Motor neuron (in vitro differentiated cells): Measurements from ENCODE around the gene LAMA2. TPM values are rescaled to one million over a fixed set of nuclear protein-coding genes. Genes with fewer than 3 reads are reported as not detected.
A peak's percentile ranks its signal among the peaks of the same experiment; 100 is the strongest.

Experiments used
- ATAC-seq, 8 experiments: fragments of 200-7000 bp; cut with Tn5 transposase; replicated peaks in 6 of 8; 2 replicates each; pipeline ENCODE4 v1.8.0; 2021; ENCODE audit warnings: mild to moderate bottlenecking in 8 of 8, moderate library complexity in 8 of 8
- H3K27ac ChIP-seq, 2 donors: fragments of 250-450 bp; sonication (Bioruptor Pico); 2 replicates each; pipeline ENCODE4 v1.9.0; 2021; ENCODE audit warnings: antibody characterized with exemption in 2 of 2, mild to moderate bottlenecking in 2 of 2, moderate library complexity in 1 of 2
- H3K4me1 ChIP-seq, 2 donors: fragments of 250-450 bp; sonication (Bioruptor Pico); replicated peaks in 1 of 2; 2 replicates each; pipeline ENCODE4 v1.6.1; 2021; ENCODE audit warnings: antibody characterized with exemption in 2 of 2, mild to moderate bottlenecking in 2 of 2, moderate library complexity in 1 of 2
- H3K4me3 ChIP-seq, 5 donors: fragments of 250-450 bp; sonication (Bioruptor Pico); 2 replicates each; pipeline ENCODE4 v1.9.0; 2021; ENCODE audit warnings: antibody characterized with exemption in 5 of 5, mild to moderate bottlenecking in 5 of 5, moderate library complexity in 4 of 5
- WGBS, 10 experiments: fragments of 450-650 bp; shearing (Covaris generic); methylation state at CpG; one replicate each; pipeline ENCODE4 v1.0.0; 2022; 5-methylcytosine and 5-hydroxymethylcytosine counted together
- in situ Hi-C, 9 experiments: fragments of 400-800 bp; cut with MboI; loops; one replicate each; pipeline ENCODE4 v1.15.0; 2021; ENCODE audit warnings: low sequenced_read_pairs in 9 of 9, low pct_unique_long_range_greater_than_20kb in 2 of 9; ENCODE audit not compliant: unreplicated experiment in 9 of 9
- total RNA-seq, 8 experiments: library from RNA; unstranded; fragments of 300-600 nt; gene quantifications; 2 replicates each; pipeline versions ENCODE4 v1.2.3 to v1.2.4, GENCODE V29; 2022

Gene LAMA2
- total RNA-seq, 8 experiments from 2014 or later = 0.52 to 232 (median 5.1) TPM

DNA sequence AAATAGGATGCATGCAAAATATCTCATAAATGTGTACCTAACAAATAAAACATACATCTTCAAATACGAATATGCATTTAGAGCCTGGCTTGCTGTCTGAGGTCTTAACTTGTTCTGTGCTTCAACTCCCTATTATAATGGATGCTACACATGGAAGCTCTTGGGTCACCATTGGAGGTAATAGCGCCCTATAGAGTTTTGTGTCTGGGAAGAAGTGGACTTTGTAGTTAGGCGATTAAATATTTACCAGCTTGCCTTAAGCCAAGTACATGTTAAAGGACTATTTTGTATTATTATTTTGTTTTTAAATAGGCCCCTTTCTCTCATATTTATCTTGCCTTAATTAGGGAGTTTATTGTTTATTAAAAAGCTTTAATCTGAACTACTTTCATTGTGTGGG, 107.4 kb downstream of the LAMA2 start:
- Histone ChIP-seq H3K4me3 (no peak overlapping the region), H3K4me1 (peaks cover 0 to 14% of the 10 kb centered on the region in 2 donors), H3K27ac (no peak overlapping the region)
- in situ Hi-C loops = no loop called here
- ATAC-seq = no peak
- WGBS, 10 experiments = 58 to 100% (median 90%) methylated on average over 1 to 3 of the region's 3 CpGs; no CpG with 5 or more reads in 3 of the 10 experiments

DNA sequence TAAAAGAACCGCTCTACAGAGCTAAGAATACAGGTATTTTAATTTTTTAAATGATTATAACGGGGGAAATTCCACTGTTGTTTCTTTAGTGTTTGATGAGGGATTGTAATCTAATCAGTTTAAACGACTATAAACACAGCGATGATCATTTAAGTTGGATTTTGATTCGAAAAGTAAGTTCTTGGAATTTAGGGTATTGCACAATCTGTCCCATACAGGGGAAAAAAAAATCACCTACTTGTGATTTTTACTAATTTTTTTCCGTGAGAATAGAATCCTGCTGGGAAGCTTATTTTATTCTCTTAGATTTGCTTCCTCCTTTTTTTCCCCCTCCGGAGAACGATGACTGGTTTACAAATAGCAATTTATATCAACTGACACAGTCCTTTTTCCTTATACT, 108.0 kb downstream of the LAMA2 start:
- 80 to 100% (median 92%) methylated on average over 2 to 8 of the region's 8 CpGs for WGBS, 10 experiments
- no peak for ATAC-seq
- Histone ChIP-seq H3K4me3 (no peak overlapping the region), H3K27ac (no peak overlapping the region), H3K4me1 (peaks cover 0 to 14% of the 10 kb centered on the region in 2 donors)
- in situ Hi-C loops = no loop called here

DNA sequence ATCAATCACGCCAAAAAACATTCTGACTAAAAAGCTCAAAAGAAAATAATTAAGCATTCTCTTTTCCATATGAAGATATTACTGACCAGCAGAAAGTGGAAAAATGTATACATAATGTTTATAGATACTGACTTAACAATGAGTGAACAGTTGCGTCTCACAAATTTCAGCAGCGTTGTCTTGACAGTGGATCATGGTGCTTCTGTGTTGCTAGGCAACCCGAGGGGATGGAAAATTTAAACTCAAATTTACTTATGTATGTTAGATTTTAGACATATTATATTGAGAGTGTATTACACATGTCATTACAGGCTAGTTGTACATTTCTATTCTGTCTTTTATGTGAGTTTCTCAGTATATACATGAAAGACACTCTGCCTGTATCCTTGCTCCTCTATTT, 110.2 kb downstream of the LAMA2 start:
- Histone ChIP-seq H3K4me3 (no peak overlapping the region), H3K4me1 (peaks cover 0 to 14% of the 10 kb centered on the region in 2 donors), H3K27ac (no peak overlapping the region)
- no peak for ATAC-seq
- in situ Hi-C loops = no loop called here
- 0 to 100% (median 85%) methylated on average over 1 to 4 of the region's 4 CpGs; no CpG with 5 or more reads in 2 of the 10 experiments for WGBS, 10 experiments

DNA sequence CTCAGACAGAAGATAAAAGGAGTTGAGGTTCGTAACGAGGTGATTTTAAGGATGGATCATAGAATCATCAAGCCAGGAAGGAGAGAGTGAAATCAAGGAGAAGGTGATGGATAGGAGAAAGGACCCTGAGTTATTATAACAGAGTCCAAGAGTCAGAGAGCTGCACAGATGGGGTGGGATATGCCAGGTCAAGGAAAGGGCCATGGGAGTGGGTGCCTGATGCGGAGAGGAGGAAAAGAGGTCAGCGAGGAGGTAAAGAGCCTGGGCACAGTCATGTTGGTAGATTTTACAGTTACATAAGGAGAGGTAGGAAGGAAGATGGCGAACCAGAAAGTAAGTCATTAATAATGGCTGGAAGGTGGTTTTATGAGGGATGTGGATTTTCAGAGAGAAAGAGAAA, 114.9 kb downstream of the LAMA2 start:
- in situ Hi-C loops = no loop called here
- Histone ChIP-seq H3K4me3 (no peak overlapping the region), H3K27ac (no peak overlapping the region), H3K4me1 (peaks cover 0 to 10% of the 10 kb centered on the region in 2 donors)
- no peak for ATAC-seq
- 80 to 100% (median 95%) methylated on average over 1 to 5 of the region's 5 CpGs; no CpG with 5 or more reads in 1 of the 10 experiments for whole genome bisulfite sequencing, 10 experiments

DNA sequence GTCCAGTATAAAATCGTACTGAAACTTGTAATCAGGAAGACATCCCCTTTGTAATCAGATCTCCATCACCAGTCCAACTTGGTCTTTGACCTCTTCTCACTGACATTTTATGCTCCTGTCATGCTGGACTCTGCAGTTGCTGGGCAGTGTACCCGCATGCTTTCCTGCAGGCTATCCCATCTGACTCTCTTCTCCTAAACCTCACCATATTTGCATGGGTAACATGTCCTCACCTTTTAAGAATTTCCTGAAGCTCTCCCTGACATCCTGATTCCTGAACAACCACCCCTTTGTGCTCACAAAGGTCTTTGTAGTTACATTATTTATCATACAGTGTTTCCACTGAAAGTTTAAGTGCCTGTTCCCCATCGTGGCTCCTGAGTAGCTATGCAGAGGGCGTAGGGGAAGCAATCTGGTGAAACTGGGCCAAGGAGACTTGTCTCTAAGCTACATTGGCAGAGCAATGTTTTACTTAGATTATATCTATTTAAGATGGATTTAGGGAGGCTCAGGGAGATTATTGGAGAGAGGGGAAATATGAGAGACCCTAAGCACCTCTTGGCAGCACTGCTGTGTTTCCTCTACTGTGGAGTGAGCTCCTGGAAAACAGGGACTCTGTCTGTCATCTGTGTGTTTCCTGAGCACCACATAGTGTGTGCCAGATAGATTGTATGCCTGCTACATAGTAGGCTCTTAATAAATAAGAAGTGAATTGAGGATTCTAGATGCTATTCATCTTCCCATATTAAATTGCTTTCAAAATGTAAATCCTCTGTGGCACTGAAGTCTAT, 124.0 kb downstream of the LAMA2 start:
- WGBS, 10 experiments = 57 to 90% (median 73%) methylated on average over 2 to 4 of the region's 4 CpGs
- H3K27ac ChIP-seq = peak overlapping the region in 1 of 2 donors; percentile 34
- peak in 1 of 8 experiments; percentile 73 for ATAC-seq
- in situ Hi-C loops = no loop called here
- H3K4me1 ChIP-seq = peaks cover 7 to 53% of the 10 kb centered on the region in 2 donors
- no peak overlapping the region for H3K4me3 ChIP-seq

DNA sequence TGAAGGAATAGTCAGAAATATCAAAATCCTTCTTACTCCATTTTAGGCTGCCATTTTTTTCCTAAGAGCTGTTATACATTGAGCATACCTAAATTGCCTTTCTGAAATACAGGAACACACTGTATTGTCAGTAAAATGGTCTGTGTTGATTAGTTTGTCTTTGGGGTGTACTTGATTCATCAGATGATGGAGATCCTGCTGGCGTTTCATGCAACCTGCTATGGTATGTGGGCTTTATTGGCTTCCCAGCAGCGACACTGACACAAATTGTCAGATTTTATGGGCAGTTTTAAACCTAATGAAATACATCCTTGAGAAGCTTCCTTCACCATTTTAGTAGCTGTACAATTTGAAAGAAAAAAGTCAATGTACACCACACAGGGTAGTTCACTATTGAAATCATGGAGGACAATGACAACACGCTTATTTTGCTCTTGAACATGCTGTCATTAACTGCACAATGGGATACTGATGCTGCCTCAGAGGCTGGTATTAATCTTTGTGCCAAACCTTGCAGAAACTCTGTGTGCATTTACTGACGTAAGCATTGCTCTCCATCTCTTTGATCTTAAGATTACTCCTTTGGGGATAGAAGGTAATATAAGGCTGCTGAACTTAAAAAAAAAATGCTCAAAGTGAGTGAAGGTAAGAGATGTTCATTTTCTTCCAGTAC, 124.9 kb downstream of the LAMA2 start:
- WGBS, 10 experiments = 58 to 100% (median 65%) methylated on average over 1 to 4 of the region's 4 CpGs
- Histone ChIP-seq H3K4me1 (peaks cover 7 to 53% of the 10 kb centered on the region in 2 donors), H3K4me3 (no peak overlapping the region), H3K27ac (peak overlapping the region in 1 of 2 donors; percentile 34)
- in situ Hi-C loops = no loop called here
- peak in 5 of 8 experiments; percentile 68 to 88 (median 74) for ATAC-seq

DNA sequence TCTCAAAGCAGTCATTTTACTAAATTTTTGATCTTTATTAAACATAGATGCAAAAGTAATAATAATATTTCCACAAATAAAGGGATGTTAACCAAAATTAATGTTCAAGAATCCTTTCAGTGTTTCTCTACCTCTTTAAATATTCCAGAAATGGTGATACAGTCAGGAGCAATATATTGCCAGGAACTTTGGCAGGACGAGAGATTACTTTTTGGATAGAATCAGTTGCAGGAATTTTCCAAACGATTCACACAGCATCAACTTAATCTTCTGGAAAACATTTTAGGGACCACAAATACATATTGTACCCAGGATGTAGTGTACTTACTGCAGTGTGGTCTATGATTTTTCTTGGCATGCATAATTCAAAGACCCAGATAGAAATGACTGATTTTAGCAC, 125.7 kb downstream of the LAMA2 start:
- Histone ChIP-seq H3K4me1 (peaks cover 7 to 53% of the 10 kb centered on the region in 2 donors), H3K27ac (no peak overlapping the region), H3K4me3 (no peak overlapping the region)
- in situ Hi-C loops = no loop called here
- WGBS, 10 experiments = 20 to 92% (median 80%) methylated on average over 1 to 2 of the region's 2 CpGs; no CpG with 5 or more reads in 1 of the 10 experiments
- no peak for ATAC-seq

DNA sequence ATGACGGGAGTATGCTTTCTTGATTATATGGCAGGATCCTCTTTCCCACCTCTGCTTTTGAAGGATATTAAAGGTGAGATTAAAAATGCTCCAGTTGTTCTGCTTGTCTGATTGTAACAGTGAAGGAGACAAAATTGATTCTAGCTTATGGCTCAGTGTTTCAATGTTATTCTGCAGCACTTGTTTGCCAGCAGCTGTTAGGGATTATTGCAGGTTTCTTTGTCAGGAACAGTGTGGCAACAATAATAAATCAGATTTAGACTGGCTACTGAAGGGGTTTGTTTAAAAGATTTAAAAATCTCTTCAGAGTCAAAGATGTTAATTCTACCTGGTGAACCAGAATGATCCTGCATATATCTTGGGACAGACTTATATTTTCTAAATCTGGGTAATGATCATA, 126.9 kb downstream of the LAMA2 start:
- Histone ChIP-seq H3K4me1 (peaks cover 7 to 53% of the 10 kb centered on the region in 2 donors), H3K4me3 (no peak overlapping the region), H3K27ac (peak overlapping the region in 1 of 2 donors; percentile 23)
- 27 to 100% (median 45%) methylated on average over 1 of the region's 1 CpG; no CpG with 5 or more reads in 5 of the 10 experiments for WGBS, 10 experiments
- in situ Hi-C loops = no loop called here
- ATAC-seq = peak in 3 of 8 experiments; percentile 48 to 62 (median 49)

DNA sequence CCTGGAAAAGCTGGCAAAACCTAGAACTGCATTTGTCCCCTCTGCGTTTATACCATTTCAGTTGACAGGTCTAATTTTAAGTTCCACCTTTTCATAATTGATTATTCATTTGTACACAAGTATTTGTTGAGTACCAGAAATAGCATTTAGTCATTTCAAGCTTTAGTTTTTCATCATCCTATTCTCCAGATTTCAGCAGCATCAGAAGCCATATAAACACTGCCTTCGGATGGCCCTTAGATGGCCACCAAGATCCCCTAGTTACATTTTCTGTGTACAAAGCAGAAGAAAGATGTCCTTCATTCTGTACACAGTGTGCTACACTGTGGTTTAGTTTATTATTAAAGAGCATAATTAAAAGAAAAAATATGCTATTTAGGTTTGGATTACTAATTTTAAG, 131.4 kb downstream of the LAMA2 start:
- 62 to 100% (median 90%) methylated on average over 1 to 2 of the region's 2 CpGs for WGBS, 10 experiments
- Histone ChIP-seq H3K4me1 (peaks cover 2 to 20% of the 10 kb centered on the region in 2 donors), H3K27ac (no peak overlapping the region), H3K4me3 (no peak overlapping the region)
- in situ Hi-C loops = no loop called here
- ATAC-seq = no peak

DNA sequence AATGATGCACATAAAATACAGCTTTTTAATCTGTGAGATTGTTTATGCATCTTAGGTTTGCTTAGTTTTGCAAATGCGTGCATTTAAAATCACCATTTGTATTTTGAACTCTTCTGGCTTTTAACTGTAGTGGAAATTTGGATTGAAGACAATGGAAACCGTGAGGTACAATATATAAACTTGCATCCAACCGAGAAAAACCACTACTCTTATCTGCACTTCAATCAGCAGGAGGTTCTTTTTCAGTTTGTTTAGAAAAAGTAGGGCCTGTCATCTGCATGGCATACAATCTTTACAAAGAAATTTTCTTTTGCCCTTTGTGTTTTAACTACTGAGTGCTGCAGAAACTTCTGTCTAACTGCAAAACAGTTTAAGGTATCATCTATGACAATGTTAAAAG, 132.8 kb downstream of the LAMA2 start:
- in situ Hi-C loops = no loop called here
- 27 to 86% (median 43%) methylated on average over 1 to 3 of the region's 3 CpGs for WGBS, 10 experiments

DNA sequence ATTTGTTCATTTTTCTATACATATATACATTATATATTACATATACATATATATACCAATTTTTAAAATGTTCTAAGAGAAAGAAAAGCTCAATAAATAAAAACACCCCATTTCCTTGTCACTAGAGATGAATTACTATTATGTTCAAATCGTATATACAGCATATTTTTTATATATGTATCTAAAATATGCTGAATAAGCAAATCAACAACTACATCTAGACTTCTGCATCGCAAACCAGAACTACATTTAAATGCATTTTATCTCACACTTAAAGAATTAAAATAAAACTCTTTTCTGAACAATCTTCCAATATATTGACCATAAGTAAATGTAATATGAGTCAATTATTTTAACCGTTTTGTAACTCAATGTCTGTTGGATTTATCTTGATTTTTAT, 133.9 kb downstream of the LAMA2 start:
- no peak overlapping the region for H3K4me3 ChIP-seq
- 59 to 100% (median 88%) methylated on average over 2 to 3 of the region's 3 CpGs for whole genome bisulfite sequencing, 10 experiments
- ATAC-seq = no peak
- in situ Hi-C loops = no loop called here
- no peak overlapping the region for H3K27ac ChIP-seq
- no peaks in the 10 kb centered on the region for H3K4me1 ChIP-seq

More for the DNA sequence above, 132.8 kb downstream of the LAMA2 start:
- H3K4me3 ChIP-seq = no peak overlapping the region
- ATAC-seq = no peak
- H3K27ac ChIP-seq = no peak overlapping the region
- peaks cover 0 to 6% of the 10 kb centered on the region in 2 donors for H3K4me1 ChIP-seq

DNA sequence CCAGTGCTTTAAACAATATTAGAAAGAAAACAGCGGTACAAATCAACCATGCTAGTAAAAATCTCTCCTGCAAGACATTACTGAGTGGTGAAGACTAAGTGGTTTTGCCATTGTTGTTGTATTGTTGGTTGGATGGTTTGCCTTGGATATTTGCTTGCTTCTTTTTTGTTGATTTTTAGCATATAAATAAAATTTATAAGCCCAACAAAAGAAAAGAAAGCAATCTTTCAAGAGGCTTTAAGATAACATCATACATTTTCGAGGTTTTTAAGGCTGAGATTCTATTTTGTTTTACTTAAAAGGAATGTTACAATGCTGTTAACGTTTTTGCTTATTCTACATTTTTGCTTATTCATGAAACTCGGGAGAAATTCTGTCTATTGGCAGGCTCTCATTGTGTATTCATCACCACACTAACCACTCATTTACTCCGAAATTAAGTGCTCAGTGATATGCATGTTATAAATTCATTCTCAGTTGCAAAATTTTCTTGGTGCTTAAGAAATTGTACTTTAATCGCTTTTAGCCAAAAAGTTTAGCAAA, 139.1 kb downstream of the LAMA2 start:
- in situ Hi-C loops = no loop called here
- no peak overlapping the region for H3K4me3 ChIP-seq
- ATAC-seq = no peak
- H3K4me1 ChIP-seq = no peaks in the 10 kb centered on the region
- no peak overlapping the region for H3K27ac ChIP-seq
- WGBS, 10 experiments = 39 to 100% (median 81%) methylated on average over 1 to 6 of the region's 6 CpGs

DNA sequence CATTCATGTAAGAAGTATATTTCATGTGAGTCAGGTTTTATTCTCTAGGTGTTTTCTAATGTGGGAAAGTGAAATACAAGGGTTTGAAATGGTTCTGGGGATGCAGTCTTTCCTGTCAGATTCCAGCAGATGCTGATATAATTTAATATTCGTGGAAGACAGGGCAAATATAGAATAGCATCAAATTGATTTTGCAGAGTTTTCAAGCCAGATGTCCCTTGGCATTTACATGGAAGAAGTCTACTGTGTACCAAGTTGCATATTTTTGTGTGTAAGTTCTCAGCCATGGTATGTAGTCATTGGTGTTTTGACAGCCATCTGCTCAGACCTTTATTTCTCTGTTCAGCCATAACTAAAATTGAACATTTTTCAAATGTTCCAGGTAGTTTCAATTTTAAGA, 143.7 kb downstream of the LAMA2 start:
- in situ Hi-C loops = no loop called here
- ATAC-seq = no peak
- Histone ChIP-seq H3K27ac (no peak overlapping the region), H3K4me3 (no peak overlapping the region), H3K4me1 (no peaks in the 10 kb centered on the region)
- WGBS, 10 experiments = 0 to 83% (median 65%) methylated on average over 1 of the region's 1 CpG; no CpG with 5 or more reads in 2 of the 10 experiments
